ENCODE results near the gene IL17C. TPM values are rescaled to one million over a fixed set of nuclear protein-coding genes. Genes with fewer than 3 reads are reported as not detected.
A peak's percentile ranks its signal among the peaks of the same experiment; 100 is the strongest.

IL17C gene
- polyA plus RNA-seq, 10 donors = not detected

DNA sequence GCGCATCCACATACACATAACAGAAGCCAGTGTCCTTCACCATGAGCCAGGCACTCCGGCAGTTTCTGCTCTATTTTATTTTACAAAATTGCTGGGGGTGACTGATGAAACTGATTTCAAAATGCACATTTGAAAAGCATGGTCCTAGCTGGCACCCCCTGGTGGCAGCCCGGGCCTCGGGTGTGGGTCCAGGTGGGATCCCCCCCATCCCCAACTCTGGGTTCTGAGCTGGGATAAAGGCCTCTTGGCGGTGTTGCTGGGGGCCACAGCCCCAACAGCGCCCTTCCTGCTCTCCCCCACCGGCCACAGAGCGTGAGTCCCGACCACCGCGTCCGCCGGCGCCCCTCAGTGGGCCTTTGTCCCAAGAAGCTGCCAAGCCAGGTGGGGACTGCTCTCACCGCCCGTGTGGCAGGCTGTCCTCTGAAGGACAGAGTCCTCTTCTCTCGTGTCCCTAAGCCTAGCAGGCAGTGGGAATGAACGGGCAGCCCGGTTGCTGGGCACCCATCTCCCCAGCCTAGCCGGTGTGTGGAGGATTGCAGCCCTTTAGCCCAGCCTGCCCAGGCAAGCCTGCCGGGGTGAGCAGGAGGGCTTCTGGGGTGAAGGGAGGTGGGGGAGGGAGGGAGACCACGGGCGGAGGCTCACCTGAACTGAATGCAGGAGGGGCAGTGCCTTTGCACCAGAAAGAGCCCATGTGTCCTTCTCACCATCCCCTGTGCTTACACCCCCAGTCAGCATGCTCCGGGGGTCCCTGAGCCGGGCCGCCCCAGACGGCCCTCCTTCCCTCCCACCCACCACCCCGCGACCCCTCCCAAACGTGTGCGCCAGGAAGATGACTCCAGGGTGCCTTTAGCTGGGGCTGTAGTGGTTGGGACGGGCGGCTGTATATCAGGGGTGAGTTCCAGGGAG, 47.0 kb downstream of the IL17C start:
- no peak for DNase-seq

DNA sequence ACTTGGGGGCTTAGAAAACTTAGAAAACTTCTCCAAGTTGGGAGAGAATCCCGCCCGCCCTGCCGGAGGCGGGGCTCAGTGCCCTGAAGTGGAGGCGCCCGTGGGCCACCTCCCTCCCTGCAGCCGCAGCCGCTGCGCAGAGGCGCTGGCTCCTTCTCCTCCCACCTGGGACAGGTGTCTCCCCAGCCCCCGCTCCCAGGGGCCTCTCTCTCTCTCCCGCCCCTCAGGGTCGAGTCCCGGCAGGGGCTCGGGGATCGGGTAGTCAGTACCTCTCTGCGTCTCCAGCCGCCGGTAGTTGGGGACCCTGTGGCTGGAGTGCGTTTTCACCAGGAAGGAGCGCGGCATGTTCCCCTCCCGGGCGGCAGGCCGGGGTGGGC, 47.7 kb downstream of the IL17C start:
- no peak for DNase-seq

DNA sequence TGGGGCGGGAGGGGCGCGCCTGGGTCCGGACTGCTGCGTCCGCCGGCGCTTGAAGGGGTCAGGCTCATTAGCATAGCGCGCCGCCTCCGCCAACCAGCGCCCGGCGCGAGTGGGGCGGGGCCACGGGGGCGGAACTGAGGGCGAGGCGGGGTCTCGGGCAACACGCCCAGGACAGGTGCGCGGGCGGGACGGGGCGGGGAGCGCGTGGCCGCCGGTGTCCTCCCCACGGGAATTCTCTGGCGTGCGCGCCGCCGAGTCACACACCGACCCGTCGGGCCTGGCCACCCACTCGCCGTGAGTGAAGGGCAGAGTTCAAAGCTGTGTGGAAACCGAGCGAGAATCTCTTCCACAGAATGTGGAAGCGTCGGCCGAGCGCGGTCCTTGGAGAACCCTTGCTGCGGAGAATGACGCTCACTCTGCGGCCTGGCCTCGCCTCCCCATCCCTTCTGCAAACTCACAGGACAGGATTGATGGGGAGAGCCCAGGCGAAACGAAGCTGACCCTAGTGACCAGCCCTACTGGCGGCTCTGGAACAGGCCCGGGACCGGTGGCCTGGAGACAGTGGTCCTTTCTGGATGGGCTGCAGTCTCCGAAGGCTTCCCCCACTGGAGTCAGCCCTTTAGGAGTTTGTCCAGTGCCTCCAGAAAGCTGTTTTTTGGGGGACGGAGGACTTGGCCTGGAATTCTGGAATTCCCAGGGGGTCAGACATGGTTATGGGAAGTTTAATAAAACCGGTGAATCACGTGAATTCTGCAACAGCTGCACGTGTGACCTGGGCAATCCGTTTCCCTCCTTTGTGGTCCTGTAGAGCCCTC, 48.3 kb downstream of the IL17C start, which contains the start of gene SNAI3:
Gene SNAI3, minus strand, starts transcription at position 69 of the 815 bp plus-strand sequence. CDS start 101 bp downstream, outside the sequence.
- peak; percentile 60 to 85 (median 70) for DNase-seq

DNA sequence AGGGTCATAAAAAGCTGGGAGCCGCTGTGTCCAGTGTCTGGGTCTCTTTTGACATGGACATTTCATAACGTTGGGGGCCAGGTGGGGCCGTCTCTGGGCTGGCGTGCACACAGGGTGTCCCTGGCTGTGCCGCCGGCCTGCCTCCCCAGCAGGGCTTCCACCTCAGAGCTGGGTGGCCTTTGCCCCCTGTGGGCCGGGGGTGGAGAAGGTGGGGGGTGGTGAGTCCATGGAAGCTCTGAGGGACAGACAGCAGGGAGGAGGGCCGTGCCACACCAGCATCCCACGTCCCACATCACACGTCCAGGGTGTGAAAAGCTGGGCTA, 48.8 kb downstream of the IL17C start:
- DNase-seq = no peak

DNA sequence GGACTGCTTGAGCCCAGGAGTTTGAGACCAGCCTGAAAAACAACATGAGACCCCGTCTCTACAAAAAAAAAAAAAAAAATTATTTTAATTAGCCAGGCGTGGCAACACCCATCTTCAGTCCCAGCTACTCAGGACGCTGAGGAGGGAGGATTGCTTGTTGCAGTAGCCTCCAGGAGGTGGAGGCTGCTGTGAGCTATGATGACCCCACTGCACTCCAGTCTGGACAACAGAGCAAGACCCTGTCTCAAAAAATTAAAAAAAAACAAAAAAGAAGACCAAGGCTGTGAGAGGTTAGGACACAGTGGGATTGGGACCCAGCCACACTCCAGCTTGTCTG, 49.3 kb downstream of the IL17C start:
- DNase-seq = no peak

DNA sequence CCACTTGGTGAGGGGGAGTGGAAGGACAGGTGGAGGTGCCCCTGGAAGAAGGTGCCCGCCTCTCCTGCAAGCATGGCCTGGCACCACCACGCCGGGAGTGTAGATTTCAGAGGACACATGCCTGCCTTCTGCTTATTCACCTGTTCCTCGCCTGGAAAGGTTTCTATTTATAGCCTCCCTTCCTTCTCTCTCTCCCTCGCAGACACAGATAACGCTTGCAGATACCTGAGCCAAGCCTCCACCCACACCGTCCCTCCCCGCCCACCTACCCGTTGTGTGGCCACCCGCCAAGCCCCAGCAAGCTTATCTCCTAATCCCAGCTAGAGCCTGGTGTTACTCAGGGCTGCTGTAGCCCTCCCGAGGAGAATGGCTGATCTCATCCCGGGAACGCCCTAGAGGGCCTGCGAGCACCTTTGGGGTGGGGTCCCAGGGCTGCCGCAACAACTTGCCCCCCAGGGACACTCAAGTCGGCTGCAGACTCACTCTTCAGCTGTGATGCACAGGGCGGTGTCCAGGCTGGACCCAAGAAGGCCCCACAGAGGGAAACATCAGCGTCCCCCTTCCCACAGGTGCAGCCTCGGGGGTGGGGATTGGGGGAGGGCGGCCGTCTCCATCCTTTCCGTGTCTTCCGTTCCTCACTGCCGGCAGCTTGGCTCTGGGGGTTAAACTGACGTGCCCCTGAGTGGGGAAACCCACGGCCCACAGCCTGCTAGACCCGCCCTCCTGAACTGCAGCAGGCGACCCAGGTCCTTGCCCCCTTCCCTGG, 49.8 kb downstream of the IL17C start:
- DNase-seq = no peak

Other genes starting within 250 kb of the IL17C start
- gene ZFPM1, start 185.3 kb upstream of the IL17C start, polyA plus RNA-seq (ENCODE audit: insufficient read length in 10 of 10) = 1 to 10 TPM; 1.1 to 2.7 (median 1.3) TPM
- gene ZC3H18, start 68.2 kb upstream of the IL17C start, polyA plus RNA-seq (ENCODE audit: insufficient read length in 10 of 10) = 10 to 100 TPM; 23.3 to 33.1 (median 28.0) TPM
- 10 to 100 TPM; 19.4 to 59.7 (median 34.6) TPM for gene CYBA, start 12.5 kb downstream of the IL17C start, polyA plus RNA-seq (ENCODE audit: insufficient read length in 10 of 10)
- 10 to 100 TPM; 19.4 to 38.9 (median 26.3) TPM for gene MVD, start 24.5 kb downstream of the IL17C start, polyA plus RNA-seq (ENCODE audit: insufficient read length in 10 of 10)
- gene SNAI3, start 47.9 kb downstream of the IL17C start, polyA plus RNA-seq (ENCODE audit: insufficient read length in 10 of 10) = 1 to 10 TPM; 4.5 to 8.5 (median 6.1) TPM
- gene RNF166, start 67.8 kb downstream of the IL17C start, polyA plus RNA-seq (ENCODE audit: insufficient read length in 10 of 10) = 10 to 100 TPM; 13.0 to 23.0 (median 15.6) TPM
- 10 to 100 TPM in 8 of 10 donors, 1 to 10 TPM in 2; 8.2 to 15.7 (median 11.8) TPM for gene CTU2, start 67.9 kb downstream of the IL17C start, polyA plus RNA-seq (ENCODE audit: insufficient read length in 10 of 10)
- gene PIEZO1, start 146.6 kb downstream of the IL17C start, polyA plus RNA-seq (ENCODE audit: insufficient read length in 10 of 10) = 10 to 100 TPM; 36.6 to 61.8 (median 55.6) TPM
- 10 to 100 TPM in 1 of 10 donors, 1 to 10 TPM in 9; 2.9 to 18.6 (median 8.1) TPM for gene CDT1, start 165.2 kb downstream of the IL17C start, polyA plus RNA-seq (ENCODE audit: insufficient read length in 10 of 10)
- 10 to 100 TPM; 47.8 to 75.0 (median 62.4) TPM for gene APRT, start 173.4 kb downstream of the IL17C start, polyA plus RNA-seq (ENCODE audit: insufficient read length in 10 of 10)
- 10 to 100 TPM; 13.1 to 23.5 (median 17.2) TPM for gene GALNS, start 218.4 kb downstream of the IL17C start, polyA plus RNA-seq (ENCODE audit: insufficient read length in 10 of 10)
- 10 to 100 TPM; 45.8 to 61.5 (median 53.5) TPM for gene TRAPPC2L, start 218.6 kb downstream of the IL17C start, polyA plus RNA-seq (ENCODE audit: insufficient read length in 10 of 10)
- under 1 TPM in 1 of 10 donors, not detected in 9; 0.20 TPM for gene PABPN1L, start 228.1 kb downstream of the IL17C start, polyA plus RNA-seq (ENCODE audit: insufficient read length in 10 of 10)

All from muscle of back (tissue), 11 donors.